ENCODE measurements around the gene OR14I1.

Gene OR14I1

GRCh38 chr1:248702714-248703113 is at the start of gene OR14I1:
TSS of gene OR14I1 (minus strand) at chr1:248702766.
- no peak for DNase-seq

- no peak for DNase-seq
These were observed 49.1 kb upstream of the OR14I1 start for GRCh38 chr1:248751635-248752034.

- DNase-seq = no peak
These were observed 48.6 kb upstream of the OR14I1 start for GRCh38 chr1:248751142-248751541.

GRCh38 chr1:248750496-248750895 is 47.9 kb upstream of the OR14I1 start:
- DNase-seq = no peak

- DNase-seq = no peak
These were observed 45.6 kb upstream of the OR14I1 start for GRCh38 chr1:248748211-248748610.

GRCh38 chr1:248740876-248741275 is 38.3 kb upstream of the OR14I1 start:
- no peak for DNase-seq

GRCh38 chr1:248739572-248740205 is 37.1 kb upstream of the OR14I1 start:
- DNase-seq = no peak

- no peak for DNase-seq
These were observed 34.9 kb upstream of the OR14I1 start for GRCh38 chr1:248737457-248737856.

GRCh38 chr1:248736977-248737376 is 34.4 kb upstream of the OR14I1 start:
- DNase-seq = no peak

GRCh38 chr1:248733566-248733965 is 31.0 kb upstream of the OR14I1 start:
- DNase-seq = no peak

GRCh38 chr1:248730507-248731335 is 28.2 kb upstream of the OR14I1 start:
- no peak for DNase-seq

GRCh38 chr1:248714248-248714647 is 11.7 kb upstream of the OR14I1 start:
- DNase-seq = no peak

- no peak for DNase-seq
These were observed 7.8 kb upstream of the OR14I1 start for GRCh38 chr1:248710305-248710900.

- DNase-seq = no peak
These were observed 2.0 kb upstream of the OR14I1 start for GRCh38 chr1:248704606-248705005.

GRCh38 chr1:248703674-248704073 is 1.1 kb upstream of the OR14I1 start:
- no peak for DNase-seq

GRCh38 chr1:248699099-248699498 is 3.5 kb downstream of the OR14I1 start:
- DNase-seq = no peak

GRCh38 chr1:248697907-248698306 is 4.7 kb downstream of the OR14I1 start:
- DNase-seq = no peak

GRCh38 chr1:248696774-248697173 is 5.8 kb downstream of the OR14I1 start:
- DNase-seq = no peak

- no peak for DNase-seq
These were observed 6.3 kb downstream of the OR14I1 start for GRCh38 chr1:248696261-248696660.

- DNase-seq = no peak
These were observed 7.0 kb downstream of the OR14I1 start for GRCh38 chr1:248695451-248696132.

GRCh38 chr1:248691567-248692155 is 10.9 kb downstream of the OR14I1 start:
- no peak for DNase-seq

GRCh38 chr1:248688527-248689298 is 13.9 kb downstream of the OR14I1 start:
- DNase-seq = no peak
